NCI-H2227 (cell line): ENCODE results near the gene EFNA1.

ENCODE experiments used
- DNase-seq: peaks from one replicate; lab custom pipeline; 2025; ENCODE audit not compliant: unreplicated experiment; lab: John Stamatoyannopoulos, UW

EFNA1 gene

DNA sequence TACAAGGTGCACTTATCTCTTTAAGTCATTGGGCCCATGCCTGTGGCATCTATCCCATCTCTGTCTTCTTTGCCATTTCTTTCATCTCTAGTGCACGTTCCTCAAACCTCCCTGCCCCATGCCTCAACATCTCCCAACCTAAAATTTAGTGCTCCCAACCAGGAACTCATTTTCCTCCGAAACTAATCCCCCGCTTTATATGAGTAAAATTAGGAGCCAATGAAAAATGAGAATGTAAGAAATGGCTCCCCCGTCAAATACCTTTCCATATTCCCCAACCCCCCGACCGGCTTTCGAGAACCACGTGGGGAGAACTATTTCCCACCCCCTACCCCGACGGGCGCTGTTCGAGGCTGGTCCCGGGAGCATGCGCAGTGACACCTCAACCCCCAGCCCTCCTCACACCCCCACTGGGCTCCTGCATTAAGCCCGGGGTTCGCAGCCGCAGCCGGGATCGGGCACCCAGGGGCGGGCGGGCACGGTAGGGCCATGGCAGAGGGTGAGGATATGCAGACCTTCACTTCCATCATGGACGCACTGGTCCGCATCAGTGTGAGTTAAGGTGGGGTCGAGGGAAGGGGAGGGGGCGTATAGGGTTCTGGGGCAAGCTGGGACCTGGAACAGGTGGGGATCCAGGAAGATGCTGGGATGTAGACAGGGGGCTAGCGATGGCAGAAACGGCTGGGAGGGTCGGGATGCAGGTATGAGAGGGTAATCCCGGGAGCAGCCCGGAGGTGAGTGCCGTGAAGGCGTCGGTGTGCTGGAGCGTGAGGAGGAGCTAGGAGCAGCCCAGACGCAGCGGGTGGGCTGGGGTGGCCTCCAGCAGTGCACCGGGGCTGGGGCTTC lies 46.0 kb downstream of the EFNA1 start, which contains the start of gene TRIM46:
TRIM46 (plus strand) TSS at position 372 of the 846 bp plus-strand sequence; CDS start at position 490, 118 bp downstream.
- peak; percentile 90 for DNase-seq

DNA sequence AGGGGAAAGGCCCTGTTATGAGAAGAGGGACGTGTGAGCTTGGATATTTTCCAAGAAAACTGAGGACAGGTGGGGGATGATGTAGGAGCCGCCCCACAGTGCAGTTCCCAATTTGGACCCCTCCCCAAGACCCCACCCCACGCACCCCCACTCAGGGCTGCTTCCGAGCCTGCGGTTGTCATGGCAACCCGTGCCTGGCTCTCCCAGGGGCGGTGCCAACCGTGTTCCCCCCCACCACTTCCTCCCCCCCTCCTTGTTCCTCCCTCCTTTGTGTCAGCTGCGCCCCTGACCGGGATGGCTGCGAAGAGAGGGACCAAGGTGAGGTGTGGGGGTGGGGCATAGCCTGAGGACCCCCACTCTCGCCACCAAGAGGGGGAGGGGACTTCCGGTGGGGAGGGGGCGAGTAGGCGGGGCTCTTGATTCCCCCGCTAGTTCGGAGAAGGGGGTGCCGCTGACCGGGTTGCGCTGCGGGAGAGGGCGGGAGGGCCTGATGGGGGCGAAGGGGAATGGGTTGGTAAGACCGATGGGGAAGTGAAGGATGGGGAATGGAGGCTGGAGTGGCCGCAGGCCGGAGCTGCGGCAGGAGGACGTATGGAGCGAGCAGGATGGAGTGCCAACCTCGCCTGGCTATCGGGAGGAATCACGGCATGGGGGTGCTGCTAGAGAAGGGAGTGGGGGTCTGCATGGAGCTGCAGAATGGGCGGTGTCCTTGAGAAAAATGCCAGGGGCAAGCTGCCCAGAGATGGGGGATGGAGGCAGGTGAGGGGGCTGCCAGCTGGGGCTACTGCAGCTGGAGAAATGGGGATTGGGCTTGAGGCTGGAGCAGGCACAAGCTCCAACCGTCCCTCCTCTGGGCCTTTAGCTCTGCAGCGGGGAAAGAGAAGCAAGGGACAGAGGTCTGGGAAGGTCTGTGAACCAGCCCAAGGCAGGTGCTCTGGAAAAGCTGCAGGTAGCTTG lies 46.9 kb downstream of the EFNA1 start:
- DNase-seq = peak; percentile 90

GRCh38 chr1:155175281-155175926 lies 47.7 kb downstream of the EFNA1 start:
- DNase-seq = no peak

DNA sequence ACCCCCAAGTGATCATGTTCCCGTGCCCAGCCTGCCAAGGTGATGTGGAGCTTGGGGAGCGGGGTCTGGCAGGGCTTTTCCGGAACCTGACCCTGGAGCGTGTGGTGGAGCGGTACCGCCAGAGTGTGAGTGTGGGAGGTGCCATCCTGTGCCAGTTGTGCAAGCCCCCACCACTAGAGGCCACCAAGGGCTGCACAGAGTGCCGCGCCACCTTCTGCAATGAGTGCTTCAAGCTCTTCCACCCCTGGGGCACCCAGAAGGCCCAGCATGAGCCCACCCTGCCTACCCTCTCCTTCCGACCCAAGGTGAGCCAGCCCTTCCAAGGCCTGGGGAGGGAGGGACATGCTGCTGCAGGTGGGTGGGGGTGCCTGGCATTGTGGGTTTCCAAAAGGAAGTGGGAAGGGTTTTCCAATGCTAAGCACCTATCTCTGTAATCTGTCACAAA lies 48.3 kb downstream of the EFNA1 start:
- DNase-seq = no peak

DNA sequence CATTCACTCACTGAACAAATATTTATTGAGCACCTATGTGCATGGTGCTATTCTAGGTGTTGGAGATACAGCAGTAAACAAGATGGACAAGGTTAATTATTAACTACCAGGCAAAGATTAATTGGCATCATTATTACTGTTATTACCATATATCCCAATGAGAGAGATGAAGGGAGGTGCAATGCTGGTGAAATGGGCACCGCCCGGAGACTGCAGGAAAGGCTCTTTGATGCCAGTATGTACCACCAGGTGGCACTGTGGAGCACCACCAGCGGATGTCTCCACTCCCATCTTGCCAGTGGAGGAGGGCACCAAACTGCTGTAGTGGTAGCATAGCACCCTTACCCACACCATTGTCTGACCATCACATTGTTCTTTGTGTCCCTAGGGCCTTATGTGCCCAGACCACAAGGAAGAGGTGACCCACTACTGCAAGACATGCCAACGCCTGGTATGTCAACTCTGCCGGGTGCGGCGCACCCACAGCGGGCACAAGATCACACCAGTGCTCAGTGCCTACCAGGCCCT lies 48.9 kb downstream of the EFNA1 start:
- peak; percentile 86 for DNase-seq

GRCh38 chr1:155177192-155177917 lies 49.7 kb downstream of the EFNA1 start:
- DNase-seq = no peak

GRCh38 chr1:155177918-155178281 lies 50.2 kb downstream of the EFNA1 start:
- no peak for DNase-seq

GRCh38 chr1:155178441-155179111 lies 50.9 kb downstream of the EFNA1 start:
- DNase-seq = no peak

DNA sequence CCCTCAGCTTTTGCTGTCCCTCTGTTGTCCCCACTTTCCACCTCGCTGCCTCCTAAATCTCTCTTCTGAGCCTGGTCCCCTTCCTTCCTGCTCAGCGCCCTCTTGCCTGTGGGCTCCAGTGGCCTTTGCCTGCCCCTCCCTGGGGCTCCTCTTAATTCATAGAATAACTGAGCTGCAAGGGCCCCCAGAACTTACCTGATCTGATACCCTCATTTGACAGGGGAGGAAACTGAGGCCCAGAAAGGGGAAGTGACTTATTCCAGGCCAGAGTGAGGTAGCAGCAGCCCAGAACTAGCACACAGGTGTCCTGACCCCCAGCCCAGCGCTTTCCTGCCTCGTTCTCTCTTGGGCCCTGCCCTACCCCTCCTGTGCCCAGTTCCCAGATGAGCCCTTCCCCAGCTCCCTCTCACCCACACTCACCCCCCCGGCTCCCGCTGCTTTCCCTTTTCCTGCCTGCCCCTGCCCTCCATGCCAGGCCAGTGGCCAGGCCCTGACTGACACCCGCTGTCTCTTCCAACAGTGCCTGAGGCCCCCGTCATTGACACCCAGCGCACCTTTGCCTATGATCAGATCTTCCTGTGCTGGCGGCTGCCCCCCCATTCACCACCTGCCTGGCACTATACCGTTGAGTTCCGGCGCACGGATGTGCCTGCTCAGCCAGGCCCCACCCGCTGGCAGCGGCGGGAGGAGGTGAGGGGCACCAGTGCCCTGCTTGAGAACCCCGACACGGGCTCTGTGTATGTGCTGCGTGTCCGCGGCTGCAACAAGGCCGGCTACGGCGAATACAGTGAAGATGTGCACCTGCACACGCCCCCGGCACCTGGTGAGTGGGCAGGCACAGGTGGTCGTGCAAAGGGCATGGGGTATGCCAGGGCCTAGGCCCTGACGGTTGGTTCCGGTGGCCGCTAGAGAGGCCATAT lies 51.7 kb downstream of the EFNA1 start:
- no peak for DNase-seq

- DNase-seq = no peak
Observed at GRCh38 chr1:155181371-155182051, 53.8 kb downstream of the EFNA1 start.

- no peak for DNase-seq
Observed at GRCh38 chr1:155182052-155182550, 54.4 kb downstream of the EFNA1 start.

- DNase-seq = no peak
Observed at GRCh38 chr1:155183775-155184221, 56.1 kb downstream of the EFNA1 start.

DNA sequence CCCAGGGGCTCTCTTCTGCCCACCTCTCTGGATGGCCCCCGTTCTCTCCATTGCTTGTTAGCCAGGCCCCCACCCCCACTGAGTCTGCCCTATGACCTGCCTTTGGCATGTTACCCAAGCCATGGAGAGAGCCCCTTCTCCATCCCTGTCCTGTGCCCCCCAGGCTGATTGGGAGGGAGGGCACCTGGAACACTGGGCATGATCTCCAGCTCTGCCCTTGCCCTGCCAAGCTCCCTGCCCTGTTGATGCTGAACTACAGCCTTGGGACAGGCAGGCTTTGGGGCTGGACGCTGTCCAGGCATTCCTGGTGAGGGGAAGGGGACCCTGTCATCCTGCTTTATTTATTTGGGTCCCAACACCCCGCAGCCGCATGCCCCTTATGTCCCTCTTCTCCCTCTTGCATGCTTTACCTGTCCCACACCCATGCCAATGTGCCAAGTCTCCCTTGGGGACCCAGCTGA lies 56.7 kb downstream of the EFNA1 start:
- DNase-seq = no peak
